A673 (cell line): ENCODE results near the gene NRXN2.

Source experiments
- EZH2 ChIP-seq: fragments of 200-600 bp; sonication (generic); IDR thresholded peaks from 2 replicates; pipeline ENCODE4 v1.6.1; 2017; ENCODE audit warnings: borderline replicate concordance, low read depth, mild to moderate bottlenecking, mixed read lengths, antibody characterized with exemption, low read length; ENCODE audit not compliant: poor library complexity, severe bottlenecking
- TF ChIP-seq, protein P1 (sequence below): fragments of 300-800, 200-600 bp; sonication (generic); conservative IDR thresholded peaks from 2 replicates; pipeline ENCODE4 v1.5.1; 2017; ENCODE audit warnings: low read depth, mild to moderate bottlenecking, antibody characterized with exemption, low read length, moderate library complexity, mixed read lengths

DNA sequence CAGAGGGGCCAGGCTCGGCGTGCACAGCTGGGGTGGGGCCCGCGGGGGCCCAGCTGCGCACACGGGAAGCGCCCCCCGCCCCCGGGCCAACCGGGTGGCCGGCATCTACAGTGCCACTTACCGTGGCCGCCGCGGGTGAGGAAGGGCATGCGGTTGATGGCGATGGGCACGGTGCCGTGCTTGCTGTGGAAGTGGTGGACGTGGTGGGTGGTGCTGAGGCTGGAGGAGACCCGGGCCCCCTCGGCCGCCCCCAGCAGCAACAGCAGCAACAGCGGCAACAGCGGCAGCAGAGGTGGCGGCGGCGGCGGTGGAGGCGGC, 80.6 kb downstream of the NRXN2 start:
- TF ChIP-seq, protein P1, sequence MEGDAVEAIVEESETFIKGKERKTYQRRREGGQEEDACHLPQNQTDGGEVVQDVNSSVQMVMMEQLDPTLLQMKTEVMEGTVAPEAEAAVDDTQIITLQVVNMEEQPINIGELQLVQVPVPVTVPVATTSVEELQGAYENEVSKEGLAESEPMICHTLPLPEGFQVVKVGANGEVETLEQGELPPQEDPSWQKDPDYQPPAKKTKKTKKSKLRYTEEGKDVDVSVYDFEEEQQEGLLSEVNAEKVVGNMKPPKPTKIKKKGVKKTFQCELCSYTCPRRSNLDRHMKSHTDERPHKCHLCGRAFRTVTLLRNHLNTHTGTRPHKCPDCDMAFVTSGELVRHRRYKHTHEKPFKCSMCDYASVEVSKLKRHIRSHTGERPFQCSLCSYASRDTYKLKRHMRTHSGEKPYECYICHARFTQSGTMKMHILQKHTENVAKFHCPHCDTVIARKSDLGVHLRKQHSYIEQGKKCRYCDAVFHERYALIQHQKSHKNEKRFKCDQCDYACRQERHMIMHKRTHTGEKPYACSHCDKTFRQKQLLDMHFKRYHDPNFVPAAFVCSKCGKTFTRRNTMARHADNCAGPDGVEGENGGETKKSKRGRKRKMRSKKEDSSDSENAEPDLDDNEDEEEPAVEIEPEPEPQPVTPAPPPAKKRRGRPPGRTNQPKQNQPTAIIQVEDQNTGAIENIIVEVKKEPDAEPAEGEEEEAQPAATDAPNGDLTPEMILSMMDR: no peak
- TF ChIP-seq EZH2: peak; percentile 58
